Measurements from ENCODE around the gene TMEM198. TPM values are rescaled to one million over a fixed set of nuclear protein-coding genes. Genes with fewer than 3 reads are reported as not detected.

The TMEM198 gene
- total and polyA plus RNA-seq, 2 donors (not counting 3 experiments of a cell fraction or from before 2014, with no cell fraction given) = not detected

DNA sequence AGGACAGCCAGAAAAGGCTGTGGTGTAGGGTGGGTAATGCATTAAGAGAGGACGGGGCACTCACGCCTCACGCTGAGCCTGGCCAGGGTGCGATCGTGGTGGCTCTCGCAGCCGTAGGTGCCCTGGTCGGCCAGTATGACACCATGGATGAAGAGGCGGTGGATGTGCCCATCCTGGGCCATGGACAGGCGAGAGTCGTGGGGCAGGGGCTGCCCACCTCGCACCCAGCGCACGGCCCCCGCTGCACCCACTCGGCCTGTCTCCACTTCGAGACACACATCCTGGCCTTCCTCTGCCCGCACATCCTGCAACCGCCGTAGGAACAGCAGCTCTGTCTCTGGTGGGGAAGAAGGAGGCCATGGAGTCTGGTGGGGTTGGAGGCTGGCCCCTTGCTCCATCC lies 12.1 kb downstream of the TMEM198 start:
- ChIA-PET POLR2A (no interaction called here), CTCF (no interaction called here)
- Histone ChIP-seq H3K4me3 (replicated peaks in 1 of 3; ENCODE audit: insufficient read depth in 1 of 3, low read depth in 1 of 3, low read length in 3 of 3) (no peak overlapping the region), H4K20me1 (replicated peaks; ENCODE audit: control insufficient read depth, extremely low read depth, insufficient read depth, low read length) (no peaks in the 10 kb centered on the region), H3K9ac (replicated peaks; ENCODE audit: extremely low read depth, insufficient read depth, low read length) (no peak overlapping the region), H3K79me2 (ENCODE audit: control insufficient read depth, insufficient read depth, low read length) (no peaks in the 10 kb centered on the region), H3K9me1 (replicated peaks; ENCODE audit: control insufficient read depth, extremely low read depth, insufficient read depth, low read length) (no peaks in the 10 kb centered on the region), H3K36me3 (ENCODE audit: control insufficient read depth in 2 of 2, extremely low read depth in 1 of 2, insufficient read depth in 2 of 2, low read length in 2 of 2) (no peaks in the 10 kb centered on the region), H3K9me3 (replicated peaks; ENCODE audit: control insufficient read depth, insufficient read depth, low read length) (no peaks in the 10 kb centered on the region), H3K4me2 (ENCODE audit: insufficient read depth, low read length) (no peak overlapping the region), H2AFZ (ENCODE audit: low read depth, low read length) (no peak overlapping the region), H3K27ac (ENCODE audit: insufficient read depth, low read depth, low read length) (no peak overlapping the region), H3K27me3 (ENCODE audit: control insufficient read depth in 2 of 2, insufficient read depth in 2 of 2, low read length in 2 of 2) (peaks cover 11 to 17% of the 10 kb centered on the region in 2 experiments), H3K4me1 (ENCODE audit: control insufficient read depth, extremely low read depth, insufficient read depth, low read length) (no peaks in the 10 kb centered on the region)
- no peak for FAIRE-seq
- no peak for DNase-seq (ENCODE audit: low read depth, low spot score)
- dilution Hi-C loops (cut with MboI; ENCODE audit: extremely low pct_ligation_motif_present, low sequenced_read_pairs) = no loop called here
- no TSS peak for BruUV-seq (replicated peaks)
- intact Hi-C loops (cut with micrococcal nuclease) = no loop called here
- TF ChIP-seq GATA2 (IDR thresholded peaks at IDR 0.05; ENCODE audit: insufficient read depth, insufficient read length, low read depth, low read length) (no peak), FOS (IDR thresholded peaks at IDR 0.05; ENCODE audit: borderline replicate concordance, insufficient read depth, low read length) (no peak), POLR2A (IDR thresholded peaks at IDR 0.05; ENCODE audit: low read depth, low read length) (no peak), POLR2AphosphoS5 (IDR thresholded peaks at IDR 0.05; ENCODE audit: insufficient read depth, low read depth, low read length) (no peak), MYC (IDR thresholded peaks at IDR 0.05; ENCODE audit: low read depth, low read length) (no peak), EZH2 (IDR thresholded peaks at IDR 0.05; ENCODE audit: borderline replicate concordance, low read depth, low read length, severe bottlenecking) (no peak), JUN (IDR thresholded peaks at IDR 0.05; ENCODE audit: borderline replicate concordance, insufficient read depth, insufficient read length, low read depth) (no peak)
- TF ChIP-seq, protein P1, sequence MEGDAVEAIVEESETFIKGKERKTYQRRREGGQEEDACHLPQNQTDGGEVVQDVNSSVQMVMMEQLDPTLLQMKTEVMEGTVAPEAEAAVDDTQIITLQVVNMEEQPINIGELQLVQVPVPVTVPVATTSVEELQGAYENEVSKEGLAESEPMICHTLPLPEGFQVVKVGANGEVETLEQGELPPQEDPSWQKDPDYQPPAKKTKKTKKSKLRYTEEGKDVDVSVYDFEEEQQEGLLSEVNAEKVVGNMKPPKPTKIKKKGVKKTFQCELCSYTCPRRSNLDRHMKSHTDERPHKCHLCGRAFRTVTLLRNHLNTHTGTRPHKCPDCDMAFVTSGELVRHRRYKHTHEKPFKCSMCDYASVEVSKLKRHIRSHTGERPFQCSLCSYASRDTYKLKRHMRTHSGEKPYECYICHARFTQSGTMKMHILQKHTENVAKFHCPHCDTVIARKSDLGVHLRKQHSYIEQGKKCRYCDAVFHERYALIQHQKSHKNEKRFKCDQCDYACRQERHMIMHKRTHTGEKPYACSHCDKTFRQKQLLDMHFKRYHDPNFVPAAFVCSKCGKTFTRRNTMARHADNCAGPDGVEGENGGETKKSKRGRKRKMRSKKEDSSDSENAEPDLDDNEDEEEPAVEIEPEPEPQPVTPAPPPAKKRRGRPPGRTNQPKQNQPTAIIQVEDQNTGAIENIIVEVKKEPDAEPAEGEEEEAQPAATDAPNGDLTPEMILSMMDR (IDR thresholded peaks at IDR 0.05; ENCODE audit: extremely low read depth in 1 of 2, insufficient read depth in 1 of 2, low read depth in 1 of 2, low read length in 2 of 2) = no peak
- TF ChIP-seq, protein P2, sequence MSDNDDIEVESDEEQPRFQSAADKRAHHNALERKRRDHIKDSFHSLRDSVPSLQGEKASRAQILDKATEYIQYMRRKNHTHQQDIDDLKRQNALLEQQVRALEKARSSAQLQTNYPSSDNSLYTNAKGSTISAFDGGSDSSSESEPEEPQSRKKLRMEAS (IDR thresholded peaks at IDR 0.05; ENCODE audit: insufficient read depth, insufficient read length) = no peak
